HepG2 (cell line): ENCODE data around the gene GSTP1. TPM values are rescaled to one million over a fixed set of nuclear protein-coding genes. Genes with fewer than 3 reads are reported as not detected.
A peak's percentile ranks its signal among the peaks of the same experiment; 100 is the strongest.

ENCODE experiments used
- CBX5 ChIP-seq: sonication (generic); formaldehyde crosslinking; IDR thresholded peaks from 2 replicates; pipeline ENCODE4 v1.4.0; 2020; ENCODE audit warnings: missing genetic modification reagents, borderline replicate concordance
- MIER2 ChIP-seq: IDR thresholded peaks from 2 replicates; pipeline ENCODE4 v1.6.1; 2016; ENCODE audit warnings: missing biosample characterization, missing genetic modification reagents
- RARA ChIP-seq: IDR thresholded peaks from 2 replicates; pipeline ENCODE4 v1.6.1; 2016; ENCODE audit warnings: missing genetic modification reagents, missing compliant biosample characterization
- SOX6 ChIP-seq, 2 experiments: fragments of 450-650 bp in 1 of 2; sonication (generic) in 1 of 2; formaldehyde crosslinking in 1 of 2; IDR thresholded peaks; 2 replicates each; pipeline versions ENCODE4 v1.4.0 to v1.6.1; 2017 to 2020; ENCODE audit warnings: antibody characterized with exemption in 1 of 2, mild to moderate bottlenecking in 1 of 2, missing genetic modification reagents in 1 of 2
- ZNF501 ChIP-seq: sonication (generic); formaldehyde crosslinking; IDR thresholded peaks from 2 replicates; pipeline ENCODE4 v1.5.1; 2020; ENCODE audit warnings: mild to moderate bottlenecking, moderate library complexity, missing genetic modification reagents
- polyA plus RNA-seq, 8 experiments: library from polyadenylated mRNA; depleted of rRNA in 3 of 8; stranded (reverse) in 7 of 8; unstranded in 1 of 8; fragments of >200 nt; fragmentation: Illumina TruSeq in 4 of 8; extraction: Trizol in 4 of 8; gene quantifications; 2 replicates each; pipeline versions ENCODE4 v1.2.1 to v1.2.3, GENCODE V29; 2011 to 2016; ENCODE audit warnings: low read depth in 4 of 8, missing spikeins in 1 of 8, mixed read lengths in 1 of 8; ENCODE audit not compliant: insufficient read depth in 1 of 8
- total RNA-seq, 5 experiments: library from RNA; depleted of rRNA; stranded (reverse); fragments of >200 nt; fragmentation: Illumina TruSeq; extraction: Trizol; gene quantifications; 2 replicates each; pipeline ENCODE4 v1.2.3, GENCODE V29; 2016; ENCODE audit warnings: low read depth in 1 of 5
- TF ChIP-seq, protein P1 (sequence below): sonication (generic); formaldehyde crosslinking; IDR thresholded peaks from 2 replicates; pipeline ENCODE4 v1.4.0; 2020; ENCODE audit warnings: missing genetic modification reagents, borderline replicate concordance
- TF ChIP-seq, protein P2 (sequence below): IDR thresholded peaks from 2 replicates; pipeline ENCODE4 v1.6.1; 2012; ENCODE audit warnings: inconsistent platforms
- TF ChIP-seq, protein P3 (sequence below): sonication (generic); formaldehyde crosslinking; IDR thresholded peaks from 2 replicates; pipeline ENCODE4 v1.5.0; 2020; ENCODE audit warnings: missing genetic modification reagents, mild to moderate bottlenecking, borderline replicate concordance
- TF ChIP-seq, protein P4 (sequence below): sonication (generic); formaldehyde crosslinking; IDR thresholded peaks from one replicate; pipeline ENCODE4 v1.5.1; 2020; ENCODE audit warnings: mild to moderate bottlenecking, missing genetic modification reagents; ENCODE audit errors: not compliant biosample characterization
- TF ChIP-seq, protein P5 (sequence below): sonication (generic); formaldehyde crosslinking; IDR thresholded peaks from 2 replicates; pipeline ENCODE4 v1.4.0; 2020; ENCODE audit warnings: missing genetic modification reagents, borderline replicate concordance
- TF ChIP-seq, protein P6 (sequence below): IDR thresholded peaks from 2 replicates; pipeline ENCODE4 v1.6.1; 2016; ENCODE audit warnings: missing compliant biosample characterization, missing genetic modification reagents, borderline replicate concordance

GSTP1 gene
- total and polyA plus RNA-seq, 2 of the 13 experiments (the other 11 are each of a cell fraction or from before 2014, with no cell fraction given): not detected

DNA sequence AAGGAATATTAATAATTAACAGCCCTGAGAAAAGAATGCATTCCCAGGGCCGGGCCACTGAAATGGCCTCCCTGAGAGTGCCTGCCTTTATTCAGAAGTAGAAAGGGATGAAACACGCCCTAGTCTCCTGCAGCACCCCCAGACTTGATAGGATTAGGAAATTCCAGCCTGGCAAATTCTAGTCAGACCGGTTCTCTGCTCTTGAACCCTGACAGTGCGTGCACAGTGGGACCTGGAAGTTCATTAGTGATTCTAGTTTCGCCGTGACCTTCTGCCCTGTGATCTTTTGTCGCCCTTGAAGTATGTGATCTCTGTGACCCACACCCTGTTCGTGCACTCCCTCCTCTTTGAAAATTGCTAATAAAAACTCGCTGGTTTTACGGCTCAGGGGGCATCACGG is 2.1 kb upstream of the GSTP1 start (continued):
- TF ChIP-seq, protein P1, sequence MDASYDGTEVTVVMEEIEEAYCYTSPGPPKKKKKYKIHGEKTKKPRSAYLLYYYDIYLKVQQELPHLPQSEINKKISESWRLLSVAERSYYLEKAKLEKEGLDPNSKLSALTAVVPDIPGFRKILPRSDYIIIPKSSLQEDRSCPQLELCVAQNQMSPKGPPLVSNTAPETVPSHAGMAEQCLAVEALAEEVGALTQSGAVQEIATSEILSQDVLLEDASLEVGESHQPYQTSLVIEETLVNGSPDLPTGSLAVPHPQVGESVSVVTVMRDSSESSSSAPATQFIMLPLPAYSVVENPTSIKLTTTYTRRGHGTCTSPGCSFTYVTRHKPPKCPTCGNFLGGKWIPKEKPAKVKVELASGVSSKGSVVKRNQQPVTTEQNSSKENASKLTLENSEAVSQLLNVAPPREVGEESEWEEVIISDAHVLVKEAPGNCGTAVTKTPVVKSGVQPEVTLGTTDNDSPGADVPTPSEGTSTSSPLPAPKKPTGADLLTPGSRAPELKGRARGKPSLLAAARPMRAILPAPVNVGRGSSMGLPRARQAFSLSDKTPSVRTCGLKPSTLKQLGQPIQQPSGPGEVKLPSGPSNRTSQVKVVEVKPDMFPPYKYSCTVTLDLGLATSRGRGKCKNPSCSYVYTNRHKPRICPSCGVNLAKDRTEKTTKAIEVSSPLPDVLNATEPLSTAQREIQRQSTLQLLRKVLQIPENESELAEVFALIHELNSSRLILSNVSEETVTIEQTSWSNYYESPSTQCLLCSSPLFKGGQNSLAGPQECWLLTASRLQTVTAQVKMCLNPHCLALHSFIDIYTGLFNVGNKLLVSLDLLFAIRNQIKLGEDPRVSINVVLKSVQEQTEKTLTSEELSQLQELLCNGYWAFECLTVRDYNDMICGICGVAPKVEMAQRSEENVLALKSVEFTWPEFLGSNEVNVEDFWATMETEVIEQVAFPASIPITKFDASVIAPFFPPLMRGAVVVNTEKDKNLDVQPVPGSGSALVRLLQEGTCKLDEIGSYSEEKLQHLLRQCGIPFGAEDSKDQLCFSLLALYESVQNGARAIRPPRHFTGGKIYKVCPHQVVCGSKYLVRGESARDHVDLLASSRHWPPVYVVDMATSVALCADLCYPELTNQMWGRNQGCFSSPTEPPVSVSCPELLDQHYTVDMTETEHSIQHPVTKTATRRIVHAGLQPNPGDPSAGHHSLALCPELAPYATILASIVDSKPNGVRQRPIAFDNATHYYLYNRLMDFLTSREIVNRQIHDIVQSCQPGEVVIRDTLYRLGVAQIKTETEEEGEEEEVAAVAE (CRISPR knock-in tag): no peak
- TF ChIP-seq ZNF501 (CRISPR knock-in tag) (0 out of 2 replicates have a peak, but pooled peaks have one; percentile 33), RARA (CRISPR knock-in tag) (peak; percentile 93), SOX6 (IDR thresholded peaks at IDR 0.05) (no peak), SOX6 (CRISPR knock-in tag; IDR thresholded peaks at IDR 0.05) (peak; percentile 75), MIER2 (CRISPR knock-in tag) (no peak), CBX5 (no peak)
- TF ChIP-seq, protein P2, sequence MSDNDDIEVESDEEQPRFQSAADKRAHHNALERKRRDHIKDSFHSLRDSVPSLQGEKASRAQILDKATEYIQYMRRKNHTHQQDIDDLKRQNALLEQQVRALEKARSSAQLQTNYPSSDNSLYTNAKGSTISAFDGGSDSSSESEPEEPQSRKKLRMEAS: 0 out of 2 replicates have a peak, but pooled peaks have one; percentile 15
- TF ChIP-seq, protein P3, sequence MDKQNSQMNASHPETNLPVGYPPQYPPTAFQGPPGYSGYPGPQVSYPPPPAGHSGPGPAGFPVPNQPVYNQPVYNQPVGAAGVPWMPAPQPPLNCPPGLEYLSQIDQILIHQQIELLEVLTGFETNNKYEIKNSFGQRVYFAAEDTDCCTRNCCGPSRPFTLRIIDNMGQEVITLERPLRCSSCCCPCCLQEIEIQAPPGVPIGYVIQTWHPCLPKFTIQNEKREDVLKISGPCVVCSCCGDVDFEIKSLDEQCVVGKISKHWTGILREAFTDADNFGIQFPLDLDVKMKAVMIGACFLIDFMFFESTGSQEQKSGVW (CRISPR knock-in tag): no peak
- TF ChIP-seq, protein P4, sequence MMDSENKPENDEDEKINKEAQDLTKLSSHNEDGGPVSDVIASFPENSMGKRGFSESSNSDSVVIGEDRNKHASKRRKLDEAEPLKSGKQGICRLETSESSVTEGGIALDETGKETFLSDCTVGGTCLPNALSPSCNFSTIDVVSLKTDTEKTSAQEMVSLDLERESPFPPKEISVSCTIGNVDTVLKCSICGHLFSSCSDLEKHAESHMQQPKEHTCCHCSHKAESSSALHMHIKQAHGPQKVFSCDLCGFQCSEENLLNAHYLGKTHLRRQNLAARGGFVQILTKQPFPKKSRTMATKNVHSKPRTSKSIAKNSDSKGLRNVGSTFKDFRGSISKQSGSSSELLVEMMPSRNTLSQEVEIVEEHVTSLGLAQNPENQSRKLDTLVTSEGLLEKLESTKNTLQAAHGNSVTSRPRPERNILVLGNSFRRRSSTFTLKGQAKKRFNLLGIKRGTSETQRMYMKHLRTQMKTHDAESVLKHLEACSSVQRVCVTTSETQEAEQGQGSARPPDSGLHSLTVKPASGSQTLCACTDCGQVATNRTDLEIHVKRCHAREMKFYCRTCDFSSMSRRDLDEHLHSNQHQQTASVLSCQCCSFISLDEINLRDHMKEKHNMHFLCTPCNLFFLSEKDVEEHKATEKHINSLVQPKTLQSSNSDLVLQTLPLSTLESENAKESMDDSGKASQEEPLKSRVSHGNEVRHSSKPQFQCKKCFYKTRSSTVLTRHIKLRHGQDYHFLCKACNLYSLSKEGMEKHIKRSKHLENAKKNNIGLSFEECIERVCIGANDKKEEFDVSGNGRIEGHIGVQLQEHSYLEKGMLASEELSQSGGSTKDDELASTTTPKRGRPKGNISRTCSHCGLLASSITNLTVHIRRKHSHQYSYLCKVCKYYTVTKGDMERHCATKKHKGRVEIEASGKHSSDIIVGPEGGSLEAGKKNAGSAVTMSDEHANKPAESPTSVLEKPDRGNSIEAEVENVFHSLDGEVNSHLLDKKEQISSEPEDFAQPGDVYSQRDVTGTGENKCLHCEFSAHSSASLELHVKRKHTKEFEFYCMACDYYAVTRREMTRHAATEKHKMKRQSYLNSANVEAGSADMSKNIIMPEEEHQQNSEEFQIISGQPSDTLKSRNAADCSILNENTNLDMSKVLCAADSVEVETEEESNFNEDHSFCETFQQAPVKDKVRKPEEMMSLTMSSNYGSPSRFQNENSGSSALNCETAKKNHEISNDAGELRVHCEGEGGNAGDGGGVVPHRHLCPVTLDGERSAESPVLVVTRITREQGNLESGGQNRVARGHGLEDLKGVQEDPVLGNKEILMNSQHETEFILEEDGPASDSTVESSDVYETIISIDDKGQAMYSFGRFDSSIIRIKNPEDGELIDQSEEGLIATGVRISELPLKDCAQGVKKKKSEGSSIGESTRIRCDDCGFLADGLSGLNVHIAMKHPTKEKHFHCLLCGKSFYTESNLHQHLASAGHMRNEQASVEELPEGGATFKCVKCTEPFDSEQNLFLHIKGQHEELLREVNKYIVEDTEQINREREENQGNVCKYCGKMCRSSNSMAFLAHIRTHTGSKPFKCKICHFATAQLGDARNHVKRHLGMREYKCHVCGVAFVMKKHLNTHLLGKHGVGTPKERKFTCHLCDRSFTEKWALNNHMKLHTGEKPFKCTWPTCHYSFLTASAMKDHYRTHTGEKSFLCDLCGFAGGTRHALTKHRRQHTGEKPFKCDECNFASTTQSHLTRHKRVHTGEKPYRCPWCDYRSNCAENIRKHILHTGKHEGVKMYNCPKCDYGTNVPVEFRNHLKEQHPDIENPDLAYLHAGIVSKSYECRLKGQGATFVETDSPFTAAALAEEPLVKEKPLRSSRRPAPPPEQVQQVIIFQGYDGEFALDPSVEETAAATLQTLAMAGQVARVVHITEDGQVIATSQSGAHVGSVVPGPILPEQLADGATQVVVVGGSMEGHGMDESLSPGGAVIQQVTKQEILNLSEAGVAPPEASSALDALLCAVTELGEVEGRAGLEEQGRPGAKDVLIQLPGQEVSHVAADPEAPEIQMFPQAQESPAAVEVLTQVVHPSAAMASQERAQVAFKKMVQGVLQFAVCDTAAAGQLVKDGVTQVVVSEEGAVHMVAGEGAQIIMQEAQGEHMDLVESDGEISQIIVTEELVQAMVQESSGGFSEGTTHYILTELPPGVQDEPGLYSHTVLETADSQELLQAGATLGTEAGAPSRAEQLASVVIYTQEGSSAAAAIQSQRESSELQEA (CRISPR knock-in tag): no peak
- TF ChIP-seq, protein P5, sequence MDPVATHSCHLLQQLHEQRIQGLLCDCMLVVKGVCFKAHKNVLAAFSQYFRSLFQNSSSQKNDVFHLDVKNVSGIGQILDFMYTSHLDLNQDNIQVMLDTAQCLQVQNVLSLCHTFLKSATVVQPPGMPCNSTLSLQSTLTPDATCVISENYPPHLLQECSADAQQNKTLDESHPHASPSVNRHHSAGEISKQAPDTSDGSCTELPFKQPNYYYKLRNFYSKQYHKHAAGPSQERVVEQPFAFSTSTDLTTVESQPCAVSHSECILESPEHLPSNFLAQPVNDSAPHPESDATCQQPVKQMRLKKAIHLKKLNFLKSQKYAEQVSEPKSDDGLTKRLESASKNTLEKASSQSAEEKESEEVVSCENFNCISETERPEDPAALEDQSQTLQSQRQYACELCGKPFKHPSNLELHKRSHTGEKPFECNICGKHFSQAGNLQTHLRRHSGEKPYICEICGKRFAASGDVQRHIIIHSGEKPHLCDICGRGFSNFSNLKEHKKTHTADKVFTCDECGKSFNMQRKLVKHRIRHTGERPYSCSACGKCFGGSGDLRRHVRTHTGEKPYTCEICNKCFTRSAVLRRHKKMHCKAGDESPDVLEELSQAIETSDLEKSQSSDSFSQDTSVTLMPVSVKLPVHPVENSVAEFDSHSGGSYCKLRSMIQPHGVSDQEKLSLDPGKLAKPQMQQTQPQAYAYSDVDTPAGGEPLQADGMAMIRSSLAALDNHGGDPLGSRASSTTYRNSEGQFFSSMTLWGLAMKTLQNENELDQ (CRISPR knock-in tag): no peak
- TF ChIP-seq, protein P6, sequence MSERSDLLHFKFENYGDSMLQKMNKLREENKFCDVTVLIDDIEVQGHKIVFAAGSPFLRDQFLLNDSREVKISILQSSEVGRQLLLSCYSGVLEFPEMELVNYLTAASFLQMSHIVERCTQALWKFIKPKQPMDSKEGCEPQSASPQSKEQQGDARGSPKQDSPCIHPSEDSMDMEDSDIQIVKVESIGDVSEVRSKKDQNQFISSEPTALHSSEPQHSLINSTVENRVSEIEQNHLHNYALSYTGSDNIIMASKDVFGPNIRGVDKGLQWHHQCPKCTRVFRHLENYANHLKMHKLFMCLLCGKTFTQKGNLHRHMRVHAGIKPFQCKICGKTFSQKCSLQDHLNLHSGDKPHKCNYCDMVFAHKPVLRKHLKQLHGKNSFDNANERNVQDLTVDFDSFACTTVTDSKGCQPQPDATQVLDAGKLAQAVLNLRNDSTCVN (CRISPR knock-in tag): 0 out of 2 replicates have a peak, but pooled peaks have one; percentile 27
